Hypothalamus (tissue), 51 donors: ENCODE measurements around the gene TRAF3.
"Not testable (repeated sequence)": the region's sequence is repeated elsewhere in the genome, so short reads cannot be mapped to it uniquely, and the experiment has no call there.

Experiments
- DNase-seq, 51 donors: peaks; one replicate each; lab custom pipeline; 2025; lab: John Stamatoyannopoulos, UW

The TRAF3 gene

GRCh38 chr14:102854091-102854703 is 76.9 kb downstream of the TRAF3 start:
- DNase-seq, result no peak

GRCh38 chr14:102856179-102856578 is 78.9 kb downstream of the TRAF3 start:
- no peak for DNase-seq

- DNase-seq, result no peak
Measured at GRCh38 chr14:102857444-102857843, 80.2 kb downstream of the TRAF3 start.

- no peak for DNase-seq
Measured at GRCh38 chr14:102859911-102860310, 82.7 kb downstream of the TRAF3 start.

GRCh38 chr14:102862154-102862773 is 85.0 kb downstream of the TRAF3 start:
- no peak for DNase-seq

- no peak for DNase-seq
Measured at GRCh38 chr14:102863381-102863780, 86.1 kb downstream of the TRAF3 start.

GRCh38 chr14:102865916-102866315 is 88.7 kb downstream of the TRAF3 start:
- DNase-seq, result not testable (repeated sequence)

GRCh38 chr14:102866982-102867761 is 89.9 kb downstream of the TRAF3 start:
- DNase-seq, result no peak

- no peak for DNase-seq
Measured at GRCh38 chr14:102867826-102868580, 90.8 kb downstream of the TRAF3 start.

GRCh38 chr14:102868956-102869547 is 91.8 kb downstream of the TRAF3 start:
- no peak for DNase-seq

GRCh38 chr14:102870246-102870645 is 93.0 kb downstream of the TRAF3 start:
- no peak for DNase-seq

GRCh38 chr14:102870994-102871831 is 94.0 kb downstream of the TRAF3 start:
- peak in 1 of 51 donors; percentile 9 for DNase-seq

GRCh38 chr14:102872020-102872419 is 94.8 kb downstream of the TRAF3 start:
- no peak for DNase-seq

- DNase-seq, result no peak
Measured at GRCh38 chr14:102873131-102873530, 95.9 kb downstream of the TRAF3 start.

- DNase-seq, result no peak
Measured at GRCh38 chr14:102873546-102874061, 96.4 kb downstream of the TRAF3 start.

- no peak for DNase-seq
Measured at GRCh38 chr14:102875652-102876051, 98.4 kb downstream of the TRAF3 start.

- not testable (repeated sequence) for DNase-seq
Measured at GRCh38 chr14:102877511-102877910, 100.3 kb downstream of the TRAF3 start.

GRCh38 chr14:102878174-102878969 is 101.1 kb downstream of the TRAF3 start:
- no peak for DNase-seq
